ENCODE data around the gene ARSB.

GRCh38 chr5:78751872-78752271 is 233.2 kb downstream of the ARSB start:
- TF ChIP-seq CTCF (IDR thresholded peaks at IDR 0.05) (no peak), POLR2A (IDR thresholded peaks at IDR 0.05) (no peak)
